Right lobe of liver (tissue), 4 donors: ENCODE results near the gene MIGA1.

Experiments
- POLR2A ChIP-seq: fragments of 450-650 bp; IDR thresholded peaks from one replicate; pipeline ENCODE4 v1.6.1; 2017; ENCODE audit warnings: antibody characterized with exemption, mild to moderate bottlenecking
- TF ChIP-seq, protein P1 (sequence below), 4 donors: fragments of 200-600 bp in 3 of 4; fragments of 450-650 bp in 1 of 4; IDR thresholded peaks; one replicate each; pipeline versions ENCODE4 v1.5.1 to v1.8.0; 2016 to 2022; ENCODE audit warnings: antibody characterized with exemption in 4 of 4, mild to moderate bottlenecking in 2 of 4
- donor health status: DM: no; HTN: no; CAD: no.
- donor health status: DM: no; HTN: no; CAD: no.
- donor health status: DM: no; HTN: yes; CAD: no.

DNA sequence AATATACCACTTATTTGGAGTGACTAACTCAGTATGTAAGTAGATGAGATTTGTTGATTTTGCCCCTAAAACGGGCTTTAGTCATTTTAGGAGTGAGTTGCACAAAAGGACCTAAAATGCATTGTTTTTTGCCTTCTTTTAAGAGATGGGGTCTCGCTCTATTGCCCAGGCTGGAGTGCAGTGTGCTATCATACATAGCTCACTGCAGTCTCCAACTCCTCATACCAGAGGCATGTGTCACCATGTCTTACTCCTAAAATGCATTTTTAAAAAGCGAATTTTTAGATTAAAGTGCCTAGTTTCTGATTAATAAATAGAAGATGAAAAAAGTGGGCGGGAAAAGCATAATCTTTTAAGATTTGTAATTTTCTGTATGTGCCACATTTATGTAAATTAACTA is 97.4 kb downstream of the MIGA1 start:
- TF ChIP-seq, protein P1, sequence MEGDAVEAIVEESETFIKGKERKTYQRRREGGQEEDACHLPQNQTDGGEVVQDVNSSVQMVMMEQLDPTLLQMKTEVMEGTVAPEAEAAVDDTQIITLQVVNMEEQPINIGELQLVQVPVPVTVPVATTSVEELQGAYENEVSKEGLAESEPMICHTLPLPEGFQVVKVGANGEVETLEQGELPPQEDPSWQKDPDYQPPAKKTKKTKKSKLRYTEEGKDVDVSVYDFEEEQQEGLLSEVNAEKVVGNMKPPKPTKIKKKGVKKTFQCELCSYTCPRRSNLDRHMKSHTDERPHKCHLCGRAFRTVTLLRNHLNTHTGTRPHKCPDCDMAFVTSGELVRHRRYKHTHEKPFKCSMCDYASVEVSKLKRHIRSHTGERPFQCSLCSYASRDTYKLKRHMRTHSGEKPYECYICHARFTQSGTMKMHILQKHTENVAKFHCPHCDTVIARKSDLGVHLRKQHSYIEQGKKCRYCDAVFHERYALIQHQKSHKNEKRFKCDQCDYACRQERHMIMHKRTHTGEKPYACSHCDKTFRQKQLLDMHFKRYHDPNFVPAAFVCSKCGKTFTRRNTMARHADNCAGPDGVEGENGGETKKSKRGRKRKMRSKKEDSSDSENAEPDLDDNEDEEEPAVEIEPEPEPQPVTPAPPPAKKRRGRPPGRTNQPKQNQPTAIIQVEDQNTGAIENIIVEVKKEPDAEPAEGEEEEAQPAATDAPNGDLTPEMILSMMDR (IDR thresholded peaks at IDR 0.05), result no peak
- TF ChIP-seq POLR2A, result no peak
